ENCODE data around the gene STX1B. TPM values are rescaled to one million over a fixed set of nuclear protein-coding genes. Genes with fewer than 3 reads are reported as not detected.
"Not testable (repeated sequence)": the region's sequence is repeated elsewhere in the genome, so short reads cannot be mapped to it uniquely, and the experiment has no call there.

STX1B gene
- total RNA-seq, 1 donor from 2014 or later, result 0.51 TPM

- DNase-seq, result not testable (repeated sequence)
Observed at GRCh38 chr16:31013292-31013691, 2.9 kb upstream of the STX1B start.

- not testable (repeated sequence) for DNase-seq
Observed at GRCh38 chr16:31011815-31012214, 1.4 kb upstream of the STX1B start.

GRCh38 chr16:31009894-31010584, 399 bp downstream of the STX1B start:
- DNase-seq, result no peak

GRCh38 chr16:31009120-31009519, 1.3 kb downstream of the STX1B start:
- no peak for DNase-seq

- DNase-seq, result no peak
Observed at GRCh38 chr16:31008551-31008950, 1.9 kb downstream of the STX1B start.

- no peak for DNase-seq
Observed at GRCh38 chr16:31008149-31008548, 2.3 kb downstream of the STX1B start.

- no peak for DNase-seq
Observed at GRCh38 chr16:31007684-31008083, 2.8 kb downstream of the STX1B start.

GRCh38 chr16:31006589-31006988, 3.8 kb downstream of the STX1B start:
- no peak for DNase-seq

GRCh38 chr16:31006086-31006385, 4.4 kb downstream of the STX1B start:
- DNase-seq, result no peak

- DNase-seq, result no peak
Observed at GRCh38 chr16:31005350-31006085, 4.9 kb downstream of the STX1B start.

- no peak for DNase-seq
Observed at GRCh38 chr16:31004658-31005057, 5.8 kb downstream of the STX1B start.

GRCh38 chr16:31003744-31004143, 6.7 kb downstream of the STX1B start:
- DNase-seq, result no peak

- DNase-seq, result no peak
Observed at GRCh38 chr16:31002862-31003341, 7.5 kb downstream of the STX1B start.

- no peak for DNase-seq
Observed at GRCh38 chr16:31002250-31002700, 8.2 kb downstream of the STX1B start.

GRCh38 chr16:31001507-31002249, 8.8 kb downstream of the STX1B start:
- no peak for DNase-seq

- no peak for DNase-seq
Observed at GRCh38 chr16:31000671-31001382, 9.6 kb downstream of the STX1B start.

GRCh38 chr16:30998852-30999761, 11.3 kb downstream of the STX1B start:
- DNase-seq, result no peak

GRCh38 chr16:30997725-30998711, 12.4 kb downstream of the STX1B start:
- DNase-seq, result peak; percentile 12

GRCh38 chr16:30996985-30997724, 13.3 kb downstream of the STX1B start:
- DNase-seq, result peak; percentile 63

Measured in dermis blood vessel endothelial cell (primary cell).